GM21723 (cell line): Measurements from ENCODE around the gene SCGB2A2.

ENCODE experiments used
- ATAC-seq: cut with Tn5 transposase; IDR thresholded peaks from one replicate; pipeline ENCODE4 v1.9.1; 2021; ENCODE audit warnings: mild to moderate bottlenecking, moderate library complexity; ENCODE audit not compliant: unreplicated experiment

SCGB2A2 gene

GRCh38 chr11:62298975-62299374 lies 29.0 kb downstream of the SCGB2A2 start, which contains the start of gene SCGB1D4:
SCGB1D4 (minus strand) TSS chr11:62299075; CDS start chr11:62299010, 65 bp downstream.
- ATAC-seq: no peak

DNA sequence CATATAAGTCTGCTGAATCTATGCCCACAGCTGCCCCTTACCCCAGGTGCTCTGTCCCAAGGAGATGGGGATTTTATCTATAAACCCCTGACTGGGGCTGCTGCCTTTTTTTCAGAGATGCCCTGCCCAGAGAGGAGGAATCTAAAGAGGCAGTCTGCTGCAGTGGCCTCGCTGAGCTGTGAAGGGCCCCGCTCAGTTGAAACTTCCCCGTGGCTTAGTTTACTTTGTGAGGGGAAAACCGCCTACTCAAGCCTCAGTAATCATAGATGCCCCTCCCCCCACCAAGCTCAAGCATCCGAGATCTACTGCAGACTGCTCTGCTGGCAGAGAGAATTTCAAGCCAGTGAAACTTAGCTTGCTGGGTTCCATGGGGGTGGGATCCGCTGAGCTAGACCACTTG lies 36.3 kb downstream of the SCGB2A2 start:
- ATAC-seq: no peak

DNA sequence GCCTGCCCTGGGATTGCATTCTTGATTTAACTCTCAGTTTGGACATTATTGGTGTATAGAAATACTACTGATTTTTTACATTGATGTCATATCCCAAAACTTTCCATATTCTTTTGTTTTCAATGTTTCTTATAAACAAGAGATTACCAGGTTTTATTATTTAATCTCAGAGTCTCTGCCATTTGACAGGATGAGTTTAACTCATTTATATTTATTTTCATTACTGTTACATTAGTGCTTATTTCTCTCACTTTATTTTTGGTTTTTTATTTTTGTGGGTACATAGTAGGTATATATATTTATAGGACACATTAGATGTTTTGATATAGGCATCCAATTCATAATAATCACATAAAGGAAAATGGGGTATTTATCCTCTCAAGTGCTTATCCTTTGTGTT lies 38.0 kb downstream of the SCGB2A2 start:
- no peak for ATAC-seq

DNA sequence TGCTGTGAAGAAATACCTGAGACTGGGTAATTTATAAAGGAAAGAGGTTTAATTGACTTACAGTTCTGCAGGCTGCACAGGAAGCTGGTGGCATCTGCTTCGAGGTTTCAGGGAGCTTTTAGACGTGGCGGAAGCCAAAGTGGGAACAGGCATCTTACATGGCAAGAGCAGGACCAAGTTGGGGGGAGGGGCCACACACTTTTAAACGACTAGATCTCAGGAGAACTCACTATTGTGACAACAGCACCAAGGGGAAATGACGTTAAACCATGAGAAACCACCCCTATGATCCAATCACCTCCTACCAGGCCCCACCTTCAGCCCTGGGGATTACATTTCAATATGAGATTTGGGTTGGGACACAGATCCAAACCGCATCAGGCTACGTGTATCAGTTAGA lies 40.0 kb downstream of the SCGB2A2 start:
- ATAC-seq: no peak

DNA sequence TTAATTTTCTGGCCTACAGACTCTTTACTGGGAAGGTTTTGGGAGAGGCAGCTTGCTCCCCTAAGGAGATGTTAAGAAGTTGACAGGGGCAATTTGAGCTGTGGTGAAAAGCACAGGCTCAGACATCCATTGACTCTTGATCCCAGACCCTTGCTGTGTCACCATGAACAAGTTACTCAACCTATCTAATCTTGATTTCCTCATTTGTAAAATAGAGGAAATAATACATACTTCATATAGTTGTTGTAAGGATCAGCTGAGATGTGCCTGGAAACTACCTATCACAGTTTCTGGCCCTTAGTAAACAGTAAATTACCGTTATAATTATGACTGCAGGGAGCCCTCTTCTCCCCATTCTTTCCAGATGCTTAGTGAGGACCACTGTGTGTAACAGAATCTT lies 45.5 kb downstream of the SCGB2A2 start:
- no peak for ATAC-seq

- no peak for ATAC-seq
Observed at GRCh38 chr11:62322524-62322923, 52.6 kb downstream of the SCGB2A2 start.
